ENCODE data around the gene NCKAP5.
"Not testable (repeated sequence)": the region's sequence is repeated elsewhere in the genome, so short reads cannot be mapped to it uniquely, and the experiment has no call there.

NCKAP5 gene

DNA sequence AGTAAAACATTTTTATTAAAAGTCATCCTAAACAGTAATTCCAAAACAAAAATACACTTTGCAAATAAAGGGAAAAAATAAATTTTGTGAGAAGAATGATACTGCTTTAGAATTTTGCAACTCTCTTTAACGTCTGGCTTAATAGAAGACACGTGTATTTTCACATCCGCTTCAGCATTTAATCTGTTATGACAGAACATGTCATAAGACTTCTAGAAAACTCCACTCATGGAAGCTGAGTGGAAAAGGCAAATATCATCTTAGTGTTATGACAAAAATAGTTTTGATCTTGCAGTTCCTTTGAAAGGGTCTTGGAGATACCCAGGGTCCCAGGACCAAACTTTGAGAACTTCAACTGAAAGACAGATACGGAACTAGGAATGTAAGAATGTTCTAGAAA is 350.1 kb downstream of the NCKAP5 start:
- in situ Hi-C loops (cut with MboI; ENCODE audit: low pct_unique_long_range_greater_than_20kb, low sequenced_read_pairs) = no loop called here
- no peak for DNase-seq

DNA sequence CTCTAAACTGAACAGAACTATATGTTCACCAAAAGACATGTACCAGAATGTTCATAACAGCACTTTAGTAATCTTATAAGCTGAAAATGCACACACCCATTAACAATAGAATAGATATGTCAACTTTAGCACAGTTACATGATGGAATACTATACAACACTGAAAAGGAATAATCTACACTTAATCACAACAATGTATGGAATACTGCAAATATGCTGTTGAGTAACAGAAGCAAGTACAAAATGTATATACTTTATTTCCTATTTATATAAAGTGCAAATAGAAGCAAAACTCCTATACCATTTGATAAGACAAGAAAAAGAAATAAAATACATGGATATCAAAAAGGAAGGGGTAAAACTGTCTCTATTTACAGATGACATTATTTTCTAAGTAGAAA is 352.8 kb downstream of the NCKAP5 start:
- DNase-seq = no peak
- in situ Hi-C loops (cut with MboI; ENCODE audit: low pct_unique_long_range_greater_than_20kb, low sequenced_read_pairs) = no loop called here

DNA sequence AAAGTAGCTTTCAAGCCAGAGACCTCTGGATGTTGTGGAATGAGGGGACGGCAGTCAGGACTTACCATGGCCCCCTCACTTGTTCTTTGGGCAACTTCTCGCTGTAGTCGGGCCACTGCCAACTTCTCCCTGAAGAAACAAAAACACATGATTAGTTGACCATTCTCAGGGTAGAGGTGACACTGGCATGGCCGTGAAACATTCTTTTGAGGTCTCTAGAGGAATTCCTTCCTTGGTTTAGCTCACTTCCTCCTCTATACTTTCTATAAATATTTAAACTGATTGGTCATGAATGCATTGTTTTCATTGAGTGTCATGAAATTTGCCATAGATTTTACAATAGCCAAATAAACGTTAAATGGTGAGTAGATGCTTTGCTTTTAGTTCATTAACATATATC is 354.6 kb downstream of the NCKAP5 start:
- in situ Hi-C loops (cut with MboI; ENCODE audit: low pct_unique_long_range_greater_than_20kb, low sequenced_read_pairs) = no loop called here
- DNase-seq = no peak

DNA sequence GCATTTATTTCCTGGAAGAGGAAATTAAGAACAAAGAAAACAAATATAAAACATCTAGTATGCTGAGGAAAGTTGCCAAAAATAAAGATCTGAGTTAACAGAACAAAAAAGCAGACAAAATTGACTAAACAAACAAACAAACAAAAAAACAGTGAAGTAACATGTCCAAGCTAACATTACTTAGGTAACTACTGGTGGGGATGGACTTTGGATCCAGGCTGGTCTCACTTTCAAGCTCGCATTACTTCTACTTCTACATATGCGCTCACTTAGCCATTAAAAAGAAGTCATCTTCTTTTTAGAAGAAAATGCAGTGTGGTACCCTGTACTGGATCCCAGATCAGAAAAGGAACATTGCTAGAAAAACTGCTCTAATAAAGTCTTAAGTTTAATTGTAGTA is 358.9 kb downstream of the NCKAP5 start:
- in situ Hi-C loops (cut with MboI; ENCODE audit: low pct_unique_long_range_greater_than_20kb, low sequenced_read_pairs) = no loop called here
- no peak for DNase-seq

DNA sequence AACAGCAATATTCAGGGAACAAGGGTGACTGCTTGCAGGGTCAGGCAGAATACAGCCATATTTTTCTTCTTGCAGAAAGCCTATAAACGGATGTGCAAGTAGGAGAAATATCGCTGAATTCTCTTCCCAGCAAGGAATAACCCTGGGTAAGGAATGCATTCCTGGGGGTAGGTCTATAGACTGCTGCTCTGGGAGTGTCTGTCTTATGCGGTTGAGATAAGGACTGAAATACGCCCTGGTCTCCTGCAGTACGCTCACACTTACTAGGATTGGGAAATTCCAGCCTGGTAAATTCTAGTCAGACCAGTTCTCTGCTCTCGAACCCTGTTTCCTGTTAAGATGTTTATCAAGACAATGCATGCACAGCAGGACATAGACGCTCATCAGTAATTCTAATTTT is 361.6 kb downstream of the NCKAP5 start:
- in situ Hi-C loops (cut with MboI; ENCODE audit: low pct_unique_long_range_greater_than_20kb, low sequenced_read_pairs); DNase-seq: not testable (repeated sequence)

DNA sequence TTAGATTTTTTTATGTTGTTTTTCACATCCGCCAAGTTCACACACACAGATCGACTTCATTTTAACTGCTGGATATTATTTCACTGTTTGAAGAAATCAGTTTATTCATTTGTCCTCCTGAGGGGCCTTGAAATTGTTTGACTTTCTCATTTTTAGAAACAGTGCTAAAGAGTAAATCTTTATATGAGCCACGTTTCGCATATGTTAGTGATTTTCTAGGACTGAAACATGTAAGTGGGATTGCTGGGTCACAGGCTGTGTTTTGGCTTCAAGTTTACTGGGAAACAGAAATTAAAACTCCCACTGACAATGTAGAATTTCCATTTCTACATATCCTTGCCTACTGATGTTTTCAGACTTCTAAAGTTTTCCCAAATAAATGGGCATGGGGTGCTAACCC is 363.8 kb downstream of the NCKAP5 start:
- DNase-seq = no peak
- in situ Hi-C loops (cut with MboI; ENCODE audit: low pct_unique_long_range_greater_than_20kb, low sequenced_read_pairs) = no loop called here

DNA sequence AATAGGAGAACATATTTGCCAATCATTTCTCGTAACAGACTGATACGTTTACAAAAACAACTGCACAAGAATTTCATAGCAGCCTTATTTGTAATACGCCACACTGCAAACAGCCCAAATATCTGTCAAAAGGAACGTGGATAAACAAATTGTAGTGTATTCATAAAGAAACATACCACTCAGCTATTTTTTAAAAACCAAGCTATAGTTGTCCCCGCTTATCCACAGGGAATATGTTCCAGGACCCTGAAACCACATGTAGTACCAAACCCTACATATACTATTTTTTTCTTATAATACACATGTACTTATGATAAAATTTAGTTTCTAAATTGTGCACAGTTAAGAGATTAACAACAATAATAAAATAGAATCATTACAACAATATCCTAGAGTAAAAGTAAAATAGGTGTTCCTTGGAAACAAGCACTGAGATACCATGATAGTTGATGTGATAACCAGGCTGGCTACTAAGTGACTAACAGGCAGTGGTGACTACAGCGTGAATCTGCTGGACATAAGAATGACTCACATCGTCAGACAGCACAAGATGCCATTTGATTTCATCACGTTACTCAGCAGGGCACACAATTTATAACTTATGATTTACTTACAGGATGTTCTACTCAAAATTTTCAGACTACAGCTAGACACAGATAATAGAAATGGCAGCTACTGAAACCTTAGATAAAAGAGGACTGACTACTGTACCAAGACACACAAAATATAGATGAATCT is 367.4 kb downstream of the NCKAP5 start:
- in situ Hi-C loops (cut with MboI; ENCODE audit: low pct_unique_long_range_greater_than_20kb, low sequenced_read_pairs) = no loop called here
- no peak for DNase-seq

DNA sequence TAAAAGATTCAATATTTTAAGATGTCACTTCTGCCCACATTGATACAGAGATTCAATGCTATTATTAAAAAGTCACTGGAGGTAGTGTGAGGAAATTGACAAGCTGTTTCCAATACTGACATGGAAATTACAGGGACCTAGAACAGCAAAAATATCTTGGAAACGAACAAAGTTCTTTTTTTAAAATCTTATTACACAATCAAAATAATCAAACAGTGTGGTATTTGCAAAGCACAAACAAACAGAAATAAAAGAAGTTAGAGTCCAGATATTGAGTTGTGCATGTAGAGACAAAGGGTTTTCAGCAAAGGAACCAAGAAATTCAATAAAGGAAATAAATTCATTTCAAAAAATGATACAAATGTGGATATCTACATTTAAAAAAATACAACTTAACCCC is 369.6 kb downstream of the NCKAP5 start:
- in situ Hi-C loops (cut with MboI; ENCODE audit: low pct_unique_long_range_greater_than_20kb, low sequenced_read_pairs) = no loop called here
- DNase-seq = no peak

DNA sequence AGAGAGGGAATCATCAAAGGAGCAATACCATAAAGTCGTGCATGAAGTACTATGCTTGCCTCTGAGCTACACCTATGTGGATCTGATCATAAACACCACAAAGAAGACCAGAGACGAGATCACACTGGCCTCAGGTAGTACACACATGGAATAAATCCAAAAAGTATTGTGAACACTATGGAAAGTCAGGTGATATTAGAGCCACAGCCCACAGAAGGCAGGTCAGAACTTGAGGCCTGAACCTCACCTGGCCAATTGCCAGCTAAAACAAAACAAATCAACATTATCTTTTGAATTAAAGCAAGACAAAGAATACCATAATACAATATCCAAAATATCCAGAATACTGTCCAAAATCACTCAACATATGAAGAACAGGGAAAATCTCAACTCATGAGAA is 371.1 kb downstream of the NCKAP5 start:
- in situ Hi-C loops (cut with MboI; ENCODE audit: low pct_unique_long_range_greater_than_20kb, low sequenced_read_pairs) = no loop called here
- no peak for DNase-seq

DNA sequence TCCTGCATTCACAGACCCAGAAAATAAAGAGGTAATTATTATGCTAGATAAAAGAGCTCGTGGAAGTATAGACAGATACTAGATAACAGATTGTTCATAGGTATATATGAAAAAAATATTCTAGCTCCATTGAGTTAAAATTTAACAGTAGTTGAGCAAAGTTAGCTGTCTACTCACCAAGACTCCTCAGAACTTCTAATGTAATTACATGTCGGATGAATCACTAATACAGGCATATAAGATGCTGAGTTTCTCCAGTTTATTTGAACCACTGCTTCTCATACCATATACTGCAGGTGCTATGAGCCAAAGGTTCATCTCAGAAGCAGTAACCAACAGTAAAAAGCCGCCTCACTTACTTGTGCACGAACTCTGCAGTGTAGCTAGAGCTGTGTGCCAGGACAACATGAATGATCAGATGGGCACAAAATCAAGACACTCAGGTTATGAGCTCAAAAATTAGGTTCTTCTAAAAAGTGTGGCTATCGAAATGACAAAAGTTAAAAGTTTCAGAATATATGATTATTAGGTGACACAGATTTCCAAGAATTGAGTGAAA is 373.4 kb downstream of the NCKAP5 start:
- DNase-seq = no peak
- in situ Hi-C loops (cut with MboI; ENCODE audit: low pct_unique_long_range_greater_than_20kb, low sequenced_read_pairs) = no loop called here

DNA sequence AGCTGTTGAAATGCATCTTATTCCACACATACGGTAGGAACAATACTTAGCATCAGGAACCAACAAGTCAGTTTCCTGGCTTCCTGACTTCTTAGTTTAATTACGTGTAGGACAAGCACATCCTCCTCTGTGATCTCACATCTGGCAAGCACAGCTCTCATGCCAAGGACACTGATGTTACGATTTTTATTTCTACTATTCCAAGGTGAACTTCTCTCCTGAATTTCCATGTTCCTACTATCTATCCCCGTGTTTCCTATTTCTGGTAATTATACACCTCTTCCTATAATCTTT is 374.0 kb downstream of the NCKAP5 start:
- no peak for DNase-seq
- in situ Hi-C loops (cut with MboI; ENCODE audit: low pct_unique_long_range_greater_than_20kb, low sequenced_read_pairs) = no loop called here

DNA sequence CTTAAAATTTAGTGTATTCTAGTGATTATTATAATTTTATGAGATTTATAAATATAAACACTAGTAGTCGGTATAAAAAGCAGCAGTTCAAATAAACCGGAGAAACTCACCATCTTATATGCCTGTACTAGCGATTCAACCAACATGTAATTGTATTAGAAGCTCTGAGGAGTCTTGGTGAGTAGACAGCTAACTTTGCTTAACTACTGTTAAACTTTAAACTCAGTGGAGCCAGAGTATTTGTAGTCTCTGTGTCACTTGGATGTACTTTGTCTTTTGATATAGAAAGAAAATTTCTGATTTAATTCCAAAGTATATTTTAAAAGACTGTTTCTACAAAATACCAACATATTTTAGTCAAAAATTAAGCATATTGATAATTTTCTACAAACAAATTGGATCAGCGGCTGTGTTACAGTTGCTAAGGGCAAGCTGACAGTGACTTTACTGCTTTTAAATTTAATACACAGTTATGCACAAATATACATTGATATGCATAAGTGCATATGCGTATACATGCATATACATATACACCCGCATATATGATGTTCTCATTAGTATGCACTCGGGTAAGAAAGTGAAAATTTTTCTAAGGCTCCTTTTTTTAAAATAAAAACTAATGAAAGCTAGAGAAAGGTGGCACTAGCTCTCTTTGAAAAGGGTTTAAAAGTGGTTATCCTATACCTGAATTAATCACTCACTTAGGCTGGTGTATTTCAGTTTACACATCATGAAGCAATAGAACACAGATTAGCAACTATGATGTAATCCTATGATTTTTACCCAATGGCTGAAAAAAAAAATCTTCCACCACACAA is 374.5 kb downstream of the NCKAP5 start:
- in situ Hi-C loops (cut with MboI; ENCODE audit: low pct_unique_long_range_greater_than_20kb, low sequenced_read_pairs) = no loop called here
- DNase-seq = no peak

DNA sequence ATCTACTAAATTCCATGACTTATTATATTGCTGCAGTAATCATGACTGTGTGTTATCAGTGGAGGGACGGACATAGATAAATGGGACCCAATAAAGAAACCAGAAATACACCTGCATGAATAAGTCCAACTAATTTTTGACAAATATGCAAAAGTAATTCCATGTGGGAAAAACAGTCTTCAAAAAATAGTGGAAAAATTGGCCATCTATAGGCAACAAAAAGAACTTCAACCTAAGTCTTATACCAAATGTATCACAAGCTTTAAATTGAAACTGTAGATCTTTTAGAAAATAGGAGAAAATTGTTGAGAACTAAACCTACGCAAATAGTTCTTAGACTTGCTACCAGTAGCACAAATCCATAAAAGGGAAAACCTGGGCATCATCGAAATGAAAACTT is 376.2 kb downstream of the NCKAP5 start:
- no peak for DNase-seq
- in situ Hi-C loops (cut with MboI; ENCODE audit: low pct_unique_long_range_greater_than_20kb, low sequenced_read_pairs) = no loop called here

DNA sequence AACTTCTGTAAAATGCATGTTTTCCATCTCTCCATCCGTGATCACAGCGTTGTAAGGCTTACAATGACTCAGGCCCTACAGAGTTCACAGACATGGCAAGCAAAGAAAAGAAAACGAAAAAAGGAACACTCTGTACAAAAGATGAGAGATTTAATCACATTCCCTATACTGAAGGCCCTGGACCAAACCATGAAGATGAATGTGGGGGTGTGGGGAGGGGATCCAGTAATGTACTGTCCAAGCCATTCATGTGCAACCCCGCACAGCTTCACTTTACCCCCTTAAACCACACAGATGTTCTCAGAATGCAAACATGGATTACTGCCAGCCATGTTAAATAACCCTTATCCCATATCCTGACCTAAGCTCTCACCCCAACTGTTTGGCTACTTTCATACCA is 391.1 kb downstream of the NCKAP5 start:
- no peak for DNase-seq
- in situ Hi-C loops (cut with MboI; ENCODE audit: low pct_unique_long_range_greater_than_20kb, low sequenced_read_pairs) = no loop called here

DNA sequence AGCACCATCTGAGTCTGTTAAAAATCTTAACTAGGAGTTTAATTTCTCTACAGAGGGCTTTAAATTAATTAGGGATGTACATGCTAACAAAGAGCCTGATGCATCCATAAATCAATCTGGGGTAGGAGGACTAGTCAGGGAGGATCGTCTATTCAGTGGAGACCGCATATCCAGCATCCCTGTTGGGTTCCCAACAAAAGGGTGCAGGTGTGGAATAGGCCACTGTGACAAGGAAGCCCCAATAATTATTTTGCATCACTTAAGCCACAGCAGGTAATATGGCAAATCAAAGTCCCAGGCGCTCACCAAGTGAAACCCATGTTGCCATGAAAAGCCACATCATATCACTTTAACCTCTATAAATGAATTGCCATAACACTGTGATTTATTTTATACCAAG is 392.3 kb downstream of the NCKAP5 start:
- in situ Hi-C loops (cut with MboI; ENCODE audit: low pct_unique_long_range_greater_than_20kb, low sequenced_read_pairs) = no loop called here
- no peak for DNase-seq

DNA sequence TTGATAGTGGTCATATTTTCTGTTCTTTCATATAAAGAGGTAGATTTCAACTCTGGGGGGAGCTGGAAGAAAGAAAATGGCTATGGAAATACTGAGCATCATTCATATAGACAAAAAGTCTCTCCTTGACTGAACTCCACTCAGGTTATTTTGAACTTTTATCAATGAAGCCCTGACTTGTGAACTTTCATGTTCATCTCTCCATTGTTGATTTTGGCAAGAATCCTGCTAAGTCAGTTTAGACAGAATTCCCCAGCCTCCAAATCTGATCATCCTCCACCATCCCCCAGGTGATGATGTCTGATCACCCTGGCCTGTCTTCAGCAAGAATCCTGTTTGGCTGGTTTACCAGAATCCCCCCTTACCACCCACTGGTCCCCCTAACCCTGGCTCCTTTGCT is 395.0 kb downstream of the NCKAP5 start:
- DNase-seq = no peak
- in situ Hi-C loops (cut with MboI; ENCODE audit: low pct_unique_long_range_greater_than_20kb, low sequenced_read_pairs) = no loop called here

DNA sequence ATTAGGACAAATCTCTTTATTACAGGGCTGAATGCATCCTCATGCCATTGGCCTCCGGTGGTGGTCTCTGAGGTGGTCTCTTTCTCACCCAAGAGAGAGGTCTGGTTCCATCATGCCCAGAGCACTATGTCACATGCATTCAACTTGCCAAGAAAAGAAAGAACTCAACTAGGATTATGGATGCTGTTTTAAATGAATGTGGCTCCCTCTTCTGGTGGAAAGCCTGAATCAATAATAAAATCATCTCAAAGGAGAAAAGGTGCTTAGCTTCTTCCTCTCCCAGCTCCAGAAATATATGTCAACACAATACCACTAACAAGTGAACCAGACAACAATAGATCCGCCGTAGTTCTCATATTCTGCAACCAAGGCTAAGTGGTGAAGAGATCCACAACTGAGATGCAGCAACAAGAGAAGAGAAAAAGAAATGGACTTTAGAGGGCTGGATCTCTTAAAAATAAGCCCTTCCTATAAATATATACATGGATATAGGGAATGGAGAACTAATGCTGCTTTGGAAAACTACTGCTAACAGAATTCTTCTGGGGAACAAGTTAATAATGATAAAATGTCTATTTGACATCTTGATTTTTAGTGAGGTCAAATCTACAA is 396.8 kb downstream of the NCKAP5 start:
- peak; percentile 72 for DNase-seq
- in situ Hi-C loops (cut with MboI; ENCODE audit: low pct_unique_long_range_greater_than_20kb, low sequenced_read_pairs) = no loop called here

DNA sequence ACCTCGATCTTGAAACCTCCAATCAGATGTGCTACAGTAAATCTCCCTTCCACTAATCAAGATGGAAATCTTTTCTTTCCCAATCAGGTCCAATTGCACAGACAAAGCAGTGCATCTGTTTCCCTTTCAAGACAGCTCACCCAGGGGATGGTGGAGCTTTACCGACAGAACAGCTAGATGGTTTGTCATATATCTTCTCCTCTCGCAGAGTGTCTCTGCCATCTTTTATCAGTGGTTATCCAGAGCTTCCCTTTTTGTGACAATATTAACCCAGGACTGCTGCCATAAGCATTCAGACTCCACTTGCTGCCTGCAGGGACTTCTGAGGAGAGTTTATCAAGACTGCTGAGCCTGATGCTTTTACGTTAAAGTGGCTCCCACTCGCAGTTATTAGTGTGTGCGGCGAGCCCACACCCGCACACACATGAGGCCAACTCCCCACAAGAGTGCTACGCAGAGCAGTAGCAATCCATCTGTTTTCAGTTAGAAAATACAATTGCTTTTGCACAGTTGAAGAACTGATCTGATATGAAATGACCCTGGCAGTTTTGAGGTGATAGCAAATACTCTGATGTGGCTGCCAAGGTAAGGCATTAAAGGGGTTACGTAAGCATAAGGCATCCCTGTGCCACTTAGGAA is 398.9 kb downstream of the NCKAP5 start:
- in situ Hi-C loops (cut with MboI; ENCODE audit: low pct_unique_long_range_greater_than_20kb, low sequenced_read_pairs) = no loop called here

DNA sequence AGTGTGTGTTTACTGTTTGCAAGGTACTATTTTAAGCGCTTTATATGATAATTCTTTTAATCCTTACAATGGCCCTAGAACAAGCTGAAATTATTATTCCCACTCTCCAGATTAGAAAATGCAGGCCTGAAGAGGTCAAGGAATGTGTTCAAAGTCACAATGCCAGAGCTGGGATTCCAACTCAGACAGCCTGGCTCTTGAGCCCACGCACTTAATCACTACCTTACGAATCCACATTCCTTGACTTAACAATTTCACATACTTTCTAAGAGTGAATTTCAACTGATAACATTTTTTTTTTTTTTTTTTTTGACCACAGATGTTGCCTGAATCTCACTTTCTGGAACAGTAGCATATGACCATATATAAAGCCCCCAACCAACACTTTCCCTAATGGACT is 400.3 kb downstream of the NCKAP5 start:
- no peak for DNase-seq
- in situ Hi-C loops (cut with MboI; ENCODE audit: low pct_unique_long_range_greater_than_20kb, low sequenced_read_pairs) = no loop called here

More for the DNA sequence above, 398.9 kb downstream of the NCKAP5 start:
- DNase-seq = no peak

DNA sequence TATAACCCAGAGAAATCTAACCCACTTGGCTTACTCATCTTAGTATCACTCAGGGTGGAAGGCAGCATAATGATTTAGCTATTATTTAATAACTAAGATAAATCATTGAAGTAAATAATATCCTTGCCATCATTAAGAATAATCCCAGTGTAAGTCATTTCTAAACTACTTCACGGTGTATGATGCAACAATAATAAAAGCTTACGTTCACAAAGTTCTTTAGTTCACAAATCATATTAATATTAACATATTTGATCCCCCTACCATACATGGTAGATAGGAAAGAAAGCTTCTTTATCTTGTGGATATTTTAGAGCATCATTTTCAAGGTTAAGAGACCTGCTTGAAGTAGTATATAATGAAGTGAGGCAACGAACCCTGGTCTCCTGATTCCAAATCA is 401.0 kb downstream of the NCKAP5 start:
- in situ Hi-C loops (cut with MboI; ENCODE audit: low pct_unique_long_range_greater_than_20kb, low sequenced_read_pairs) = no loop called here
- no peak for DNase-seq

All from KBM-7 (cell line).